M059J (cell line): ENCODE data around the gene IDH3G. TPM values are rescaled to one million over a fixed set of nuclear protein-coding genes. Genes with fewer than 3 reads are reported as not detected.

Experiments
- total RNA-seq: library from RNA; depleted of rRNA; stranded (reverse); fragments of >200 nt; shearing (Covaris generic); gene quantifications from 2 replicates; pipeline ENCODE4 v1.2.3, GENCODE V29; 2014; rRNA removed

IDH3G gene
- total RNA-seq, 1 experiment from 2014 or later, result 131 TPM

Other genes starting within 250 kb of the IDH3G start
- 45.8 and 52.7 TPM in 2 replicates for gene CCNQ, start 195.2 kb downstream of the IDH3G start, total RNA-seq
- 0.27 and 1.1 TPM in 2 replicates for gene DUSP9, start 147.2 kb downstream of the IDH3G start, total RNA-seq
- gene PNCK, start 120.6 kb downstream of the IDH3G start, total RNA-seq, result not detected in 2 replicates
- 13.6 and 24.5 TPM in 2 replicates for gene SLC6A8, start 106.4 kb downstream of the IDH3G start, total RNA-seq
- 384 and 401 TPM in 2 replicates for gene BCAP31, start 70.0 kb downstream of the IDH3G start, total RNA-seq
- gene ABCD1, start 69.5 kb downstream of the IDH3G start, total RNA-seq, result 27.4 and 42.9 TPM in 2 replicates
- 1.2 and 2.2 TPM in 2 replicates for gene PLXNB3, start 30.1 kb downstream of the IDH3G start, total RNA-seq
- 0.20 TPM in 1 of 2 replicates, not detected in the other for gene SRPK3, start 13.3 kb downstream of the IDH3G start, total RNA-seq
- 455 and 477 TPM in 2 replicates for gene SSR4, start 293 bp upstream of the IDH3G start, total RNA-seq
- 1.9 and 2.7 TPM in 2 replicates for gene PDZD4, start 36.2 kb upstream of the IDH3G start, total RNA-seq
- 186 and 313 TPM in 2 replicates for gene L1CAM, start 91.8 kb upstream of the IDH3G start, total RNA-seq
- 1.9 and 2.7 TPM in 2 replicates for gene AVPR2, start 110.3 kb upstream of the IDH3G start, total RNA-seq
- 3.1 and 6.1 TPM in 2 replicates for gene ARHGAP4, start 131.9 kb upstream of the IDH3G start, total RNA-seq
- gene NAA10, start 140.7 kb upstream of the IDH3G start, total RNA-seq, result 285 and 384 TPM in 2 replicates
- not detected in 2 replicates for gene RENBP, start 150.3 kb upstream of the IDH3G start, total RNA-seq
- gene HCFC1, start 177.4 kb upstream of the IDH3G start, total RNA-seq, result 33.9 and 72.3 TPM in 2 replicates
- gene TMEM187, start 178.4 kb upstream of the IDH3G start, total RNA-seq, result 8.1 and 10.3 TPM in 2 replicates
- 89.3 and 152 TPM in 2 replicates for gene IRAK1, start 225.5 kb upstream of the IDH3G start, total RNA-seq